Measurements from ENCODE around the gene NACC2.

Gene NACC2

GRCh38 chr9:136055715-136056545, 39.2 kb downstream of the NACC2 start:
- DNase-seq (ENCODE audit: low spot score) = no peak

DNA sequence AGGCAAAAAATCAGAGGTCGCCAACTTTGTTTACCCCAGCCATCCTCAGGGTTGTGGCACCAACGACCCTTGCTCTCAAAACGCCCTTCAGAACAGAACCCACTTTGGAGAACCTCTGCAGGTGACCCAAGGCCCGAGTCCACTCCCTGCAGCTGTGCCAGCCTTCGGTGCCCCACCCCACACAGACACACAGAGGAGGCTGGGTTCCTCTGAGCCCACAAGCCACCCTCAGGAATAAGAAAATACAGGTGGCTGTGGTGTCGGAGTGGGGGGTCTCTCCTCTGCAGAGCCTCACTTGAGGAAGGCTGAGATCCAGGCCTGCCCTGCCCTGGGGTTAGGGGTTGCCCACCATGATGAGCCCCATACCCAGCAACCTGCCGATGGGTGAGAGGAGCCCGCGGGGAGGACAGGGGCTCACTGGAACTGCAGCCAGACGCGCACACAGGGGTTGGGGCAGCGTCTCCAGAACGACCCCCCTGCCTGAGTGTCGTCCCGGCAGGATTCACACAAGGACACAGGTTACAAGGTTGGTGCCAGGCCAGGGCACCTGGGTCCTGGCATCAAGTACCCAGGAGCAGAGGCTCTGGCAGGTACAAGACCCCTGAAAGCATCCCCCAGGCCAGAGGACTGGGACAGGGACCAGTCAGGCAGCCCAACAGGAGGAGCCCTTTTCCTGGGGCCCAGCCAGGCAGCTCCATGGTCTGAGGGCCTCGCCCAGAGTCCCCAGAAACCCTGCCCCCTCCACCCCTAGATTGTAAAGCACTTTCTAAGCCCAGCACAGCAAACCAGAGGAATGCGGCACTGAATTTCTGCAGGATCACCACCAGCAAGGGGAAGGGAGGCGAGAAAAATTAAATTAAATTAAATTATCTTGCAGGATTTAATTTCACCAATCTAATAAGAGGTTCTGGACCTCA, 40.0 kb downstream of the NACC2 start:
- no peak for DNase-seq (ENCODE audit: low spot score)

DNA sequence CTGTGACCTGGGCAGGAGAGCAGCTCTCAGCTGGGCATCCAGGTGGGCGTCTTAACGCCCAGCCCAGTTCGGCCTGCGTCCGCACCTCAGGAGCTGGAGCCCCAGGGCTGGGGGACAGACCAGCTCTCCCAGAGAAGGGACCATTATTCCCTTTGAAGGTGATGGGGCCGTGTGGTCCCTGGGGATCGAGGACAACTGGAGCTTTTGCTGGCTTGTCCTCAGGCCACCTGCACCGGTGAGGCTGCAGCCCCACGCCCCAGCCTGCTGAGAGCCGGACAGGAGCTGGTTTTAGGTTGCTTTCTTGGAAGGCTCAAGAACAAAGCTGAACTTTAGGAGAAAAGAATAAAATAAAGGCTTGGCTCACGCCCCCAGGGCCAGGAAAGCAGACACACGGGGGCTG, 40.9 kb downstream of the NACC2 start:
- DNase-seq (ENCODE audit: low spot score) = no peak

DNA sequence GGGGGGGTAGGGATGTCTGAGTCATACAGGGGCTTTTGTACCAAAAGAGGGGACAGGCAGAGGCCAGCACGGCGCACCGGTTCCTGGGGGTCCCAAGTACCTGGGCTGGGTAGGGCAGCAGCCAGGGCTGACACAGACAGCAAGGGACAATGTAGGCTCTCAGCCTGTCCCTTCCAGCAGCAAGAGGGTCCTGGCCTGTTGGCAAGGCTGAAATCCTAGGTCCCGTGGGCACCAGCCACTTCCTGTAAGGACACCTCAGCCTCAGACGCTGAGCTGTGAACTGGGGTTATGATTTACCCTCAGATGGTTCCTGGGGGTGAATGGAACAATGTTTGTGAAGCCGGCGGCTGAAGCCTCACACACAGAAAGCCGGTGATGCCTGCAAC, 41.3 kb downstream of the NACC2 start:
- no peak for DNase-seq (ENCODE audit: low spot score)

DNA sequence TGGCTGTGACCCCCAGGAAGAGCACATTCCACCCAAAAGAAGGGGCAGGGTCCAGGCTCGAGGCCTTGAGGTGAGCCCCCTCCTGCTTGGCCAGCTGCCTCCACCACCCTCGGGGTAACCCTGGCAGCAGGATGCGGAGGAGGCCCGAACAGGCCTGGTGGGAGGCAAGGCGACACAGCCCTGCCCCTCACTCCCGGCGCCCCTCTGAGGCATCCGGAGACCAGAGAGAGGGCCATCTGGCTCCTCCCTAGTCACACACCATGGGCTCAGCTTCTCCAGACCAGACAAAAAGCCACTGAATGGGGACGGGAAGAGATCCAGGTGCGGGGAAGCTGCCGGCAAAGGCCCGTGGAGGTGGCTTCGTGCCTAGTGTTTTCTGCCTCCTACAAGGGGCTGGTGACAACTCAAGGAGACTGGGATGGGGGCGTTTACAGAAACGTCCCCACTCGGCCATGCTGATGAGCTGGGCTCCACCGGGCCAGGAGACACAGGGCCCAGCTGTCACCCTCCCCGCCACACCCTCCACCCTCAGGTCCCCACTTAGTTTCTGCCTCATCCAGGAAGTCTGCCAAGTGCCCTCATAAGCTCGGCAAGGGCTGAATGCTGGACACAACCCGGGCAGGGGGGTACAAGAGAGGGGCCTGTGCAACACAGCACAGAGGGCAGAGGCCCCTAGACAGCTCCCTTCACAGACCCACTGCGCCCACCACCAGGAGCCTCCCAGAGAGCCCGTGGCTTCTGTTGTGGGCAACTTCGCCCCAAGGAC, 41.9 kb downstream of the NACC2 start:
- no peak for DNase-seq (ENCODE audit: low spot score)

DNA sequence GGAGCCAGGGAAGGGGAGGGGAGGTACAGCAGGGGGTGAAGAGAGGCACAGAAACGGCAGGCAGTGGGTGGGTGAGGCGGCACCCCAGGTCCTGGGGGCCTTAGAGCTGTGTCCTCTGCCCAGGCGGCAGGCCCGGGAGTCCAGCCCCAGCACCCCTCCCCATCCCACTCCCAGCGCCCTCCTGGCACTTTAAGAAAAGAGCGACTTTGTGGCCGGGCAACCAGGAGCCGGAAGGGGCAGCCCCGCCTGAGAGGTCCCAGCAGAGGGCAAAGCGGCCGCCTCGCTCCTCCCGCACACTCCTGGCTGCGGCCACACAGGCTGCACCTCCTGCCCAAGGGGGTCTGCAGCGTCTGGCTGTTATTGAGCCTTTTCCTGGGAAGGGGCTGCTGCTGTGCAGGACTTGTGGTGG, 42.6 kb downstream of the NACC2 start:
- no peak for DNase-seq (ENCODE audit: low spot score)

GRCh38 chr9:136051837-136052471, 43.1 kb downstream of the NACC2 start:
- no peak for DNase-seq (ENCODE audit: low spot score)

- no peak for DNase-seq (ENCODE audit: low spot score)
Measured at GRCh38 chr9:136051453-136051836, 43.6 kb downstream of the NACC2 start.

DNA sequence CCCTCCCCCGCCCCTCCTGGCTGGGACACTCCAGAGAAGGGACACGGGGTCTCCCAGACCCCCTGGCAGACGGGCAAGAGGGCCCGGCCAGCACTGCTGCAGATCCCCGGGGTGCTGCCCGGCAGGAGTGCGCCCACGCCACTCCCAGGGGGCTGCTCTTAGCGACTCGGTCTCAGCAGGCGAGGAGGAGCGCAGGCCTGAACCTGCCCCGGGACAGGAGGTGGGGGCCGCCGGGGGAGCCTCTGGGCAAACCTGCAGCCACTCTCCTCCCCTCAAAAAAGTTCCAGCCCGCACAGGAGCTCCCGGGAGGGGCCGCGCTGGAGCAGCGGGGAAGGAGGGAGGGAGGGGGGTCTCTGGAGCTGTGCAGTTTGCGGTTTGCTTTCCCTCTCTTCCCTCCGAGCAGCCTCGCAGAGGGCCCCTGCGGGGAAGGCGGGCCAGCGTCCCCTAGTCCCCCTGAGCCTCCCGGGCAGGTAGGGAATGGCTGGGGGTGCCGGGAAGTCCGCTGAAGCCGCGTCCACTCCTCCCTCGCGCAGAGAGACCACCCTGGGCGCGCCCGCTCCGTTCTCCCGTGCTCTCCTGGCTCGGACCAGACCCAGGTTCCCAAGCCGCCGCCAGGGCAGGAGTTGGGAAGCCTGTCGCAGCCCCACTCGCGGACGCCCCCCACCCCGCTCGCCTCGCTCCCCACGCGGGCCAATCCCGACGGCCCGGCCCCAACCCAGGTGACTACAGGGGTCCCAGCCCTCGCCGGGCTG, 44.2 kb downstream of the NACC2 start:
- DNase-seq (ENCODE audit: low spot score) = no peak

- DNase-seq (ENCODE audit: low spot score) = no peak
Measured at GRCh38 chr9:136050266-136050700, 44.8 kb downstream of the NACC2 start.

- no peak for DNase-seq (ENCODE audit: low spot score)
Measured at GRCh38 chr9:136049491-136050265, 45.4 kb downstream of the NACC2 start.

DNA sequence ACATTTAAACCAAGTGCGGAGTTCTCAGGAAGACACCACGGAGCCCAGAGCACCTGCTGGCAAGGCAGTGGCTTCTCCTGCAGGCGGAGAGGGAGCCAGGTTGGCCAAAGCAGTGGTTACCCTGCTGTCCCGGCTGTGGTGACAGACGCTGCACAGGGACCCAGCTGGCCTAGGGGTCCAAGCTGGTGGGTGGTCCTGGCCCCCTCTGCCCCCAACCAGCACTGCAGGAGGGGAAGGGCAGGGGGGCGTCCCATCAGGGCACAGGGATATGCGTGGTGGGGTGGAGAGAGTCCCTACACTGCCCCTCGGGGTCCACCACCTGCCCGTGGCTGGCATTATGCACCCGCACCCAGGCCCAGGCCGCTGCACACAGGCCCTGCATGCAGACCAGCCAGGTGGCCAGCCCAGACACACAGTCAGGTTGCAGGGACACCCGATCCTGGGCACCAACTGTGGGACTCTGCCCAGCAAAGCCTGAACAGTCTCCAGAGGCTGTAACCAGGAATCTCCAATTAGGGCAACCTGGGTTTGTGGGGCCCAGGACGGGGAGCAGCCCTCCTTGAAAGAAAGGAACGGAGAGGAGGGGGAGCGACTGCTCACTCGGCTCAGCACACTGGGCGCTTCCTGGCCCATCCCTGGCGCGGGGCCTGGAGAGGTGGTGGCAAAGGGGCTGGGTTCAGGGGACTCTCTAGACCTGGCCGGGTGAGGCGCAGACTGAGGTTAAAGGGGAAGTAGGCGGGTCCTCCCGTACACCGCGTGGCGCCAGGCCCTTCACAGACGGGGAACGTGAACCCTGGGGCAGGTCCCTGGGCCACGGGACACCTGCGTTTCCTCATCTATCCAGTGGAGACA, 46.3 kb downstream of the NACC2 start:
- no peak for DNase-seq (ENCODE audit: low spot score)

DNA sequence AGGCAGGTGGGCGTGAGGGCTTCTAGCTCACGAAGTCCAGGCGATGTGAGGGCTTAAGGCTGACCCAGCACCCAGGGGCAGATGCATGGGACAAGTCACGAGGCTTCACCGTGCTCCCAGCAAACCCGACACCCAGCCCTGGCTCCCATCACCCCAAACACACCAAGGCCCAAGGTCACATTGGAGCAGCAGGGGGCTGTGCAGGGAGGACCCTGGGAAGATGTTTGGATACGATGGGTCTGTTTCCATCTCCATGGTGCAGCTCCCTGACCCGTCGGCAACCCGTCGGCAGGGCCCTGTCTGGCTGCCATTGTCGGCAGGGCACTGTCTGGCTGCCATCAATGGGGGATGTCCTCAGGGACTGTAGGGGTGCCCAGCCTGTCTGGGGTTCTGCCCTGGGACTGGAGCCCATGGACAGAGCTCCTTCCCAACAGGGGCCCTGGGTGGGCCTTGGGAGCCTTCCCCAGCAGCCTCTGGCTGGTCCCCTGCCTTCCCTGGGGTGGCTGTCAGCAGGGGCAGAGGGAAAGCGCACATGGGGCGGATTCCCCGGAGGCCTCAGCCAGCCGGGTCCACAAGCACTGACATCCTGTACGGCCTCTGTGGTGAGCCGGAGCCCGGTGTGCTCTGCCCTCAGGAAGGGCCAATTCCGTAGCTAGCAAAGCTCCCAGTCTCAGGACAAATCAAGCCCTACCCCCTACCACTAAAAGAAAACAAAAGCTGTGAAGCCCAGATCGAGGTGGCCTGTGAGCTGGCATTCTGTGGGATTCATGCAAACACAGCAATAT, 47.1 kb downstream of the NACC2 start:
- DNase-seq (ENCODE audit: low spot score) = no peak

DNA sequence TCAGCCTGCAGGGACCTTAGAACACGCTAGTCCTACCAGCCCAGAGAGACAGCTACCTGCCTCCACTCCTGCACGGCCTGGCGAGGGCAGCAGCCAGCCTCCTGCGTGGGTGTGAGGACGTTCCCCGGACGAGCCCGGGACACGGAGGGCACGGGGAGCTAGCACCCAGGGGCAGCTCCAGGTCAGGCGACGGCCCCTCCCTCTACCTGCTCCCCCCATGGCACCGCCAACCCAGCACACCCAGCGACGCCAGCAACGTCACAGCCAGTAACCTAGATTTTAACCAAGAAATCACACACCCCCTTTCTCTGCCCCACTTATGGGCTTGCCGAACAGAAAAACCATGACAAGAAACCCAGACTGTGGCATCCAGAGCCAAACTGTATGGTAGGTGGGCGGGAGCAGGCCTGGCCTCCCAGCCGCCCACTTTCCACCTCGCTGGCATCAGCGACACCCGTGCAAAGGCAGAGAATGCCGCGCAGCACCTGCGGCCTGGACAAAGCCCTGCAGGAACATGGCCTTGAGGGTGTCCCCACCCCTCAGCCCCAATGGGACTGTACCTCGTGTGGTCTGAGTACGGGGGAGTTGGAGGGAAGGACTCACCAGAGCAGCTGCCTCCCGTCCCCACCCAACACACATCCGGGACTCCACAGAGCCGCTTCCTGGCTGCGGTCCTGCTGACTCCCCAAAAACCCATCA, 47.9 kb downstream of the NACC2 start:
- DNase-seq (ENCODE audit: low spot score) = no peak

- DNase-seq (ENCODE audit: low spot score) = no peak
Measured at GRCh38 chr9:136046554-136046920, 48.6 kb downstream of the NACC2 start.

- DNase-seq (ENCODE audit: low spot score) = no peak
Measured at GRCh38 chr9:136045595-136046553, 49.2 kb downstream of the NACC2 start.

All from NAMALWA (cell line).